ENCODE measurements around the gene ARL11.

GRCh38 chr13:49625392-49626079 is 2.8 kb upstream of the ARL11 start:
- TF ChIP-seq, protein P1, sequence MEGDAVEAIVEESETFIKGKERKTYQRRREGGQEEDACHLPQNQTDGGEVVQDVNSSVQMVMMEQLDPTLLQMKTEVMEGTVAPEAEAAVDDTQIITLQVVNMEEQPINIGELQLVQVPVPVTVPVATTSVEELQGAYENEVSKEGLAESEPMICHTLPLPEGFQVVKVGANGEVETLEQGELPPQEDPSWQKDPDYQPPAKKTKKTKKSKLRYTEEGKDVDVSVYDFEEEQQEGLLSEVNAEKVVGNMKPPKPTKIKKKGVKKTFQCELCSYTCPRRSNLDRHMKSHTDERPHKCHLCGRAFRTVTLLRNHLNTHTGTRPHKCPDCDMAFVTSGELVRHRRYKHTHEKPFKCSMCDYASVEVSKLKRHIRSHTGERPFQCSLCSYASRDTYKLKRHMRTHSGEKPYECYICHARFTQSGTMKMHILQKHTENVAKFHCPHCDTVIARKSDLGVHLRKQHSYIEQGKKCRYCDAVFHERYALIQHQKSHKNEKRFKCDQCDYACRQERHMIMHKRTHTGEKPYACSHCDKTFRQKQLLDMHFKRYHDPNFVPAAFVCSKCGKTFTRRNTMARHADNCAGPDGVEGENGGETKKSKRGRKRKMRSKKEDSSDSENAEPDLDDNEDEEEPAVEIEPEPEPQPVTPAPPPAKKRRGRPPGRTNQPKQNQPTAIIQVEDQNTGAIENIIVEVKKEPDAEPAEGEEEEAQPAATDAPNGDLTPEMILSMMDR (IDR thresholded peaks at IDR 0.05; ENCODE audit: insufficient read depth, low read depth, low read length): no peak
- TF ChIP-seq EZH2 (IDR thresholded peaks at IDR 0.05; ENCODE audit: insufficient read depth, low read length): no peak

Data from astrocyte (in vitro differentiated cells and primary cell).